Fibroblast of mammary gland (primary cell): ENCODE measurements around the gene GGT6.

Experiments used
- DNase-seq: peaks from one replicate; pipeline ENCODE4 v3.0.0-alpha.2; 2010; ENCODE audit warnings: low read depth
- H3K4me3 ChIP-seq: 2 replicates; pipeline ENCODE4 v1.5.1; 2011; ENCODE audit warnings: low read depth, mild to moderate bottlenecking, low read length, moderate library complexity; ENCODE audit not compliant: control insufficient read depth
- CTCF ChIP-seq: conservative IDR thresholded peaks from 2 replicates; pipeline ENCODE4 v1.5.1; 2011; ENCODE audit warnings: low read depth, low read length, inconsistent platforms; ENCODE audit not compliant: control insufficient read depth, insufficient read depth

The GGT6 gene

GRCh38 chr17:4576729-4577322 is 16.4 kb upstream of the GGT6 start:
- H3K4me3 ChIP-seq = no peak overlapping the region
- no peak for TF ChIP-seq CTCF
- DNase-seq = no peak

- no peak for DNase-seq
- no peak for TF ChIP-seq CTCF
- no peak overlapping the region for H3K4me3 ChIP-seq
These were observed 15.8 kb upstream of the GGT6 start for GRCh38 chr17:4576161-4576558.

GRCh38 chr17:4574448-4575045 is 14.2 kb upstream of the GGT6 start:
- no peak overlapping the region for H3K4me3 ChIP-seq
- no peak for DNase-seq
- no peak for TF ChIP-seq CTCF

- TF ChIP-seq CTCF = no peak
- no peak overlapping the region for H3K4me3 ChIP-seq
- no peak for DNase-seq
These were observed 13.3 kb upstream of the GGT6 start for GRCh38 chr17:4573669-4574068.

GRCh38 chr17:4573115-4573514 is 12.7 kb upstream of the GGT6 start:
- DNase-seq = no peak
- TF ChIP-seq CTCF = no peak
- no peak overlapping the region for H3K4me3 ChIP-seq

GRCh38 chr17:4572131-4572530 is 11.8 kb upstream of the GGT6 start:
- TF ChIP-seq CTCF = no peak
- H3K4me3 ChIP-seq = no peak overlapping the region
- no peak for DNase-seq
